TTC549 (cell line): Measurements from ENCODE around the gene ZBTB25.

Experiments
- FAIRE-seq: peaks from 2 replicates; lab custom pipeline; 2012; peaks lifted over from hg19 to GRCh38; lab: Jason Lieb, UNC

Gene ZBTB25

DNA sequence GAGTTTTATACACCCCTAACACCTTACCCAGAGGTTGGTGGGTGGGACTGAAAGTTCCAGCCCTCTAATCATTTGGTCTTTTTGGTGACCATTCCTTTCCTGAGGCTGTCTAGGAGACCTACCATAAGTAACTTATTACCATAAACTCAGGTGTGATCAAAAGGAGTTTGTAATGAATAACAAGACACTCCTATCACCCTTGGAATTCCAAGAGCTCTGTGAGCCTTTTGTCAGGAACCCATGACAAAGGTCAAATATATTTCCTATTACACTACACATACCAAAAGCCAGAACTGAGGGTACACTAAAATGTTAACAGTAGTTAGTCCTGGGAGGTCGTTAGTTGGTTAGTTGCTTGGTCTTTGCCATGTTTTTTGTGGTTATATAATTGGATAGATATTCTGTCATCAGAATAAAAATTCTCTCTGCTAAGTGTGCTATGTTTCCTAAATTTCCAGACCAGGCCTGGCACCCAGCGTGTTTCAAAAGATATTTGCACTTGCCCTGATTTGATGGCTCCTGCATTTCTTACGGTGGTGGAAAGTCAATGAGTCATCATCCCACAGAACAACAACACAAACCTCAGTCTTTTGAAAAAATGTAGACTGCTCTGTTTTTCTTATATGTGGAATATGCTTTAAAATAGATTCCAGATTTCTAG lies 65.3 kb downstream of the ZBTB25 start:
- FAIRE-seq, result no peak

DNA sequence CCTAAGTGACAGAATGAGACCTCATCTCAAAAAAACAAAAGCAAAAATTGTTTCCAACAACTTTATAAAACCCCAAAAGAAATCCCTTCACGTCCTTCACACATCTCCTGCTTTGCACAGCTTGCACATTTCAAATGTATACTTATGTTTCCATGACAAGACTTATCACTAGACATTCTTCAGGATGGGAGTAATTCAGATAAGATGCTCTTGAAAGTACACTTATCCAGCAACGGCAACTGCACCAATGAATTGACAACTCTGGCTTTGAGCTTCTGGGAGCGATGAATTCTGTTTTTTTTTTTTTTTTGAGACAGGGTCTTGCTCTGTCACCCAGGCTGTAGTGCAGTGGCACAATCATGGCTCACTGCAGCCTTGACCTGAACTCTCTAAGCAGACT lies 69.1 kb downstream of the ZBTB25 start:
- FAIRE-seq, result no peak

DNA sequence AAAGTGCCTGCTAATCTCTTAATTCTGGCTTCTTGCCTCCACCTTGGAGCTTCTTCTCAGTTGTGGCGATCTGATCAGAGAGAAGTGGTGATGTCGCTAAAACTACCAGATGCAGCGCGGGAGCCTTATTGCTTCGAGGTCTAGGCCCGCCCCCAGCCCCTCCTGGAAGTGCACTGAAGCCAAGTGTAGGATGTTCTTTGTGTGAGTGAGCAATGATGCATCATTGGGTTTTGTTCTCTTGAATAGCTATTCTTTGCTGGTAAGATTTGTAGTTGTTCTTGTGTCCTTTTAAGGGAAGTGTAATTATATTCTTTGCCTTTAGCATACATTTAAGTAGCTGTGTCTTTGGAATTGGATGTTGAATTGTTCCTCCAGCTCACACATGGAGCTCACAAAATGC lies 79.7 kb downstream of the ZBTB25 start:
- no peak for FAIRE-seq

DNA sequence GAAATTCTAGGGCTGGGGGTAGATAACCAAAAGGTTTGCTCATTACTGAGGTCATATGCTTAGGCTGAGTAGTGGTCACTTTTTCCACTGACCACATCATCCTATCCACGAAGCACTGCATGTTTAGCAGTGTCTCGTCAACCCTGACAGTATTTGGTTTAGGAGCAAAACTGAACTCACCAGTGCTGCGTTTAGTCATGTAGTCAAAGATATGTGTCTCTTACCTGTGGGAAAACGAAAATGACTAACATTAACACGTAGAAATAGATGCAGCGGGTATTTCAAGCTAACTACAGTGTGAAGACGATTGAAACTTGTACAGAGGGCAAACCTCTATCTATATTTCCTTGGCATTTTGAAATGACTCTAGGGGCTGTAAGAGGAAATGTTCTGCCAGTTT lies 80.9 kb downstream of the ZBTB25 start:
- no peak for FAIRE-seq

DNA sequence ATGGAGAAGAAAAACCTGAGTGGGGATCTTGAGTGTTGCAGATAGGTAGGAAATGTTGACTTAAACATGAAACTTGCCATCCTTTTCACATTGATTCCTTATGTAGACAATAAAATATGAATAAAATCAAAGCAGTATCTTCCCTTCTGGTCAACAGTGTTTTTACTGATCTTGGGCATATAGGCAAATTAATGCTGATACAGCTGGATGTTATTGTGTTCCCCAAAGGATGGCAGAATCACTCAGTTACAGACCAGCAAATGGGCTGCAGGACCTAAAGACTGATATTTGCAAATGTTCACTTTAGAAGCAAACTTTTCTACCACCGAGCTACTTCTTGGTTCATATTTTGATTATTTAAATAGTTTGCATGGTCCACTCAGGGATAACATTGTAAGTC lies 81.6 kb downstream of the ZBTB25 start:
- no peak for FAIRE-seq

DNA sequence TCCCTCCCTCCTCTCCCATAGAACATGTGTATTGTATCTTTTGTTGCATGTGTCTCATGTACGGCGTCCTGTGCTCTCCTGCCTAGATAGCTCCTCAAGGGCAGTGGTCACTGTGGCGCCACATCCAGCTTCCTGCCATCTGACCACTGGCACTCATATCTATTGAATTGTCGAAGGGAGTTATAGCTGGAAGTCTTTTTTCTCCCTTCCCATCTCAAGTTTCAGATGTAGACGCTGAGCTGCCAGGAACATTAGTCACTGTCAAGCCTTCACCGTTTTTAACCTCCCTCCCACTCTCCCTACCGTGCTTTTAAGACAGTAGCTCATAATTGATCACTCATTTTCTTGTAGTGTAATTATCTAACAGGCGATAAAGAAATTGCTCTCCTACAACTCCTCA lies 82.5 kb downstream of the ZBTB25 start:
- no peak for FAIRE-seq

DNA sequence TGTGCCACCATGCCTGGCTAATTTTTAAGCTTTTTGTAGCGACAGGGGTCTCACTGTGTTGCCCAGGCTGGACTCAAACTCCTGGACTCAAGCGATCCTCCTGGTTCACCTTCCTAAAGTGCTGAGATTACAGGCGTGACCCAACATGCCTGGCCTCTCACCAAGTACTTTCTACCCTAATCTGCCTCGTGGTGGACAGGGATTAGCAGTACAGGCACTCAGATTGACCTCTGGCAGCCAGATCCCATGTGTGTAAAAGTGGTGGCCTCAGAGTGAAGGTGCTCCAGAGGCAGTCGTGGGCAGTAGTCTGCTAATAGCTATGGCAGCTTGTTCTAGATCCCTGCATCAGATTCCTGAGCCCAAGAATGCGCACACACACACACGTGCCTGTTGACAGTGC lies 84.6 kb downstream of the ZBTB25 start:
- no peak for FAIRE-seq

DNA sequence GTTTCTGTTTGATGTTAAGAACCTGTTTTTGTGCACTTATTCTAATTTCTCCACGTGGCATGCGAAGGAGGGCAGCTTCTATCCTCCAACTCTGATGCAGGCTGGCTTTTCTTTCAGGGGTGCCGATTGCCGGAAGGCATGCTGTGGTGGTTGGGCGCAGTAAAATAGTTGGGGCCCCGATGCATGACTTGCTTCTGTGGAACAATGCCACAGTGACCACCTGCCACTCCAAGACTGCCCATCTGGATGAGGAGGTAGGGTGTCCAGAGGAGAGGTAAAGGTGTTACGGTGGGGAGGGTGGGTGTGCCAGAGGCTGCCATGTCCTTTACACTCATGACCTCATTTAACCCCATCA lies 85.9 kb downstream of the ZBTB25 start:
- FAIRE-seq, result no peak

DNA sequence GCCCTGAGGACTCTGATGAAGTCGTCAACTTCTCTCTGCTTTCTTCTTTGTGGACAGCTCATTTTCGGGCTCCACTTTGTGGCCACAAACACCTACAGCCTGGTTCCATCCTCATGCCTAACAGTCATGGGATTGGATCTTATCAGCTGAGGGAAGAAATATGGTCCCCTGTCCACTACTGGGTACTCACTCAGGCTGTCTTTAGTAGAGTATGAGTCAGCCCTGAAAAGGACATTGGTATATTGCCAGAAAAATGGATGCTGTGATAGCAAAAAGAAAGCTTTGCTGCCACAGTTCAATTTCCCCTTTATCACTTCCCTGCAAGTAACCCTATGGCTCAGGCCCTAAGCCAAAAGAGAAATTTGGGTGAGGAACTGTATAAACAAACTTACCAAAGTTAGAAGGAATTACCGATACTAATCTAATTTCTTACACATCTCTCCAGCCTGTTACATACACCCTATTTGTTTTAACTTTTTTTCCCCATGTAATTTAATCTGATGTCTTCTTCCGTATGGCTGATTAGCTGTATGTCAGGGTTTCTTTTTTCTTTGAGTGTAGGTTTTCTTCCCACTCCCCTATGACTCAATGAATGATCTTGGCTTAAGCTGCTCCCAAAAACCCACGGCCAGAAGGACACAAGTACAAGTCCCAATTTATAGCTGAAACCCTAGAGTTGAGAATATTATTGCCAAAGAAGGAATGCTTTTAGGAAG lies 86.4 kb downstream of the ZBTB25 start:
- FAIRE-seq, result no peak

DNA sequence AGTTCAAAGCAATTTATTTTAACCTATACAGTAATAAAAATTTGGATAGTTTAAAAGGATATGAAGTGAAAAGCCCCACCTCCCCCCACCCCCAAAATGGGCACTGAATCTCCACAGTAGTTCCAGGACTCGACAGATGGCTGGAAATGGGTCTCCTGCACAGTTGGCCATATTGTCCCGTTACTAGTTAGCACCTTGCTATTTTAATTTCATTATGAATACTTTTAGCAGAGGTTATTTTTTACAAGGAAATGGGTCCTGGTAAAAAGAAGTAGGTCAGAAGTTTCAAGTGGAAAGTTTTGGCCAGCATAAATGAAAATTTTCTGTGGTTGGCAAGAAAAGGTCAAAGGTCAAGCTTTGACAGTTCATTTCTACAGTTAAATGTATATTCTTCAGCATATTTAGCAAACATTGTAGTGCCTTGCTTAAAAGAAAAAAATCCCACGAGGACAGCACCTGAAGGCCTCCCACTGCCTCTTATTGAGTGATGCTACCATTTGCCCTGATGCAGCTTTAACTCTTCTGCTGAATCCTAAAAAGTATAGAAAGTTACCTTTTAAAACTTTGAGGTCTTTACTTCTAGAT lies 87.2 kb downstream of the ZBTB25 start:
- FAIRE-seq, result no peak

DNA sequence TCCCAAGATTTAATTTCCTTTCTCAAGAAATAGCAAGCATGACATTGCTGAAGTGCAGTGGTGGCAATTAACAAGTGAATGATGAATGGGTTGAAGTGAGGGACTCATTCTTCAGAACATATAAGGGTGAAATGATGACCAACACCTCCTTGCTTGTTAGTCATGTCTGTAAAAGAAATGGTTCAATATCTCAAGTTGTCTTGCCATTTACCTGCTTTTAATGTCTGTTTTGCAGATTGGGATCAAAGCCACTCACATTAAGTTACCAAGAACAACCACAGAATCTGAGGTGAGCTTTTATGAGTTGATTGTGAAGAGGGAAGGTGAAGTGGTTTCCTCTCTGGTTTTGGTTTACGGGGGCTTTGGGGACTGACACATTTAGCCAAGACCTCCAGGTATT lies 91.4 kb downstream of the ZBTB25 start:
- FAIRE-seq, result no peak

DNA sequence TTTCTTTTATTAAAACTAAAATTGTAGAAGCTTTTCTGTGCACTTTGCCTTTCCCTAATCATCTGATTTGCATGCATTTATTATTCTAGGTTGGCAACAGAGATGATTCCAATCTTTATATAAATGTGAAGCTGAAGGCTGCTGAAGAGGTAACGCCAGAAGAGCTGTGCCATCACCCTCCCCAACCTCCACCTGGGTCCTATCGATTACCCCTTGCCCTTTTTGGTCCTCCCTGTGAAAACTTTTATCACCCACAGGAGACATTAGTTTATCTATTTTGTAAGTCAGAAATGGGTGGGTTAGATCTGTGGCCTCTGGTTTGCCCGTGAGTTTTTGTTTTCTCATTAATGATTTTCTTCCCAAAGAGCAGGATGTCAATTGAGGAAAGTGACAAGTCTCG lies 92.6 kb downstream of the ZBTB25 start:
- FAIRE-seq, result no peak

DNA sequence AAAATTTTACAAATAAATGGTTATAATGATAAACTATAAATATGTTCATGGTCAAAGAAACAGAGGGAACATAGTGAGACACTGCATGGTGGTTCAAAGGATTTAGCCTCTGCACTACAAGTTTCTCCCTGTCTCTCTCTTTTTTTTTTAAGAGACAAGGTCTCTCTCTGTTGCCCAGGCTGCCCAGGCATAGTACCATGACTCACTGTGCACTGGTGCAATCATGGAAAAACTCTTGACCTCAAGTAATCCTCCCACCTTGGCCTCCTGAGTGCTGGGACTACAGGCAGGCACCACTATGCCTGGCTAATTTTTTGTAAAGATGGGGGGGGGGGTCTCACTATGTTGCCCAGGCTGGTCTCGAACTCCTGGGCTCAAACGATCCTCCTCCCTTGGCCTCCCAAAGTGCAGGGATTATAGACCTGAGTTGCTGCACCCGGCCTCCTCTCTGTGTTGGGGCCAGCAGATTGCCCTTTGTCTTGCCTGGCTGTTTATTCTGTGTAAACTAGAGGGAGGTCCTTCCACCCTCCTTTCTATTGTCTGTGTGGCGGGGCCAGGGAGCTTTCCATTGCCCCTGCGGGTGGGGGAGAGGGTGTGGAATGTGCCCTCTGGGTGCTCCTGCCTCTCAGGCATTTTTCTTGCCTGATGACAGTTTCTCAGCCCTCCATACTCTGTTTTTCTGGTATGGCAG lies 93.4 kb downstream of the ZBTB25 start:
- FAIRE-seq, result no peak

DNA sequence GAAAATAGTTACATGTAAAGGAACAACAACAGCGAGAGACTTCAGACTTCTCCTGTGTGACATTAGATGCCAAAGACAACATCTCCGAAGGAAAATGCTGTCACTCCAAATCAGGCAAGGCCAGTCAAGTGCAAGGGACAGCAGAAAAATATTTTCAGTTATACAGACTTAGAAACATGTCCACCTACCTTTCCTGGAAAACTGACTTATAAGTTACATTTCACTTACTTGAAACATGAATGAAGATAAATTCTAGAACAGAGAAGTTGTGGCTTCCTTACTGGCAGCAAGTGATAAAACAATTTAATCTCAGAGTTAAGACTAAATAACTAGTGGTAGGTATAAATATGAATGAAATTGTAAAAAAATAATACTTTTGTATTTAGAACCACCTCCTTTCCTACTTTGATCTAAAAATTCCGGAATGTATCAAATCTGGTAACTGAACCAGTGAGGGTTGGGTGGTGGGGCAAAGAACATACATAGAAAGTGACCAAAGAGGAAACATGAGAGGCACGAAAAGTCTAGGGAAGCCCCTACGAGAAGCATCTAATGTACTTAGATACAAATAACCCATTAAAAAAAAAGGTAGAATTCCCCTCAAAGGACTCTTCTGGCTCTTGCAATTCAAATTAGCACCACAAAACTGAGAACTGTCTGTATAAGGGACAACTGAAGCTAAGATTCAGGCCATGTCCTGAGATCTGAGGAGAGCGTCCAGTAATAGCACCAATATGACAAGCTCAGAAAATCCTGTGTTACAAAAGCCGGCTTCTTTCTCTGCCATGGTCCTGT lies 94.3 kb downstream of the ZBTB25 start:
- FAIRE-seq, result no peak

DNA sequence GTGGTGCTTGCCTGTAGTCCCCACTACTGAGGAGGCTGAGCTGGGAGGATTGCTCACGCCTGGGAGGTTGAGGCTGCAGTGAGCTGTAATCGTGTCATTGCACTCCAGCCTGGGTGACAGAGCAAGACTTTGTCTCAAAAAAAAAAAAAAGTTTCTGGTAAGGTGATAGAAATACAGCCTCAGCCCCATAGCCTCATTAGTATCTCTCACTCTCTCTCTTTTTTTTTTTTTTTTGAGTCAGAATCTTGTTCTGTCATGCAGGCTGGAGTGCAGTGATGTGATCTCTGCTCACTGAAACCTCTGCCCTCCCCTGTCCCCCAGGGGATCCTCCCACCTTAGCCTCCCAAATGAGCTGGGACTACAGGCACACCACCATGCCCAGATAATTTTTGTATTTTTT lies 96.3 kb downstream of the ZBTB25 start:
- FAIRE-seq, result no peak

DNA sequence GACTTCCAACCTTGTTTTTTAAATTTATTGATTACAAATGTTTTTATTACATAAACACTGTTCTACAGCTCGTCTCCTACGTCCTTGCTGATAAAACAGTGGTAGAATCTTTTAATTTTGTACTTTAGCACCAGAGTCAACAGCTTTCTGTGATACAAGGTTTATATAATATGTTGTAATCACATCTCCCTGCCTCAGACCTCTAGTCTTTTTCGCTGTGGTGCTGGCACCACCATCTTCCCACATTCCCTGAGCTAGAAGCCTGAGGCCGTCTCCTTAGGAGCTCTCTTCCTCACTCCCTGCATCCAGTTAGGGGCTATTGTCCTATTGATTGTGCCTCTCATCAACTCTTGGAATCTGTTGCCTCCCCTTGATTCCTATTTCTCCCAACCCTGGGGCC lies 98.3 kb downstream of the ZBTB25 start:
- no peak for FAIRE-seq

DNA sequence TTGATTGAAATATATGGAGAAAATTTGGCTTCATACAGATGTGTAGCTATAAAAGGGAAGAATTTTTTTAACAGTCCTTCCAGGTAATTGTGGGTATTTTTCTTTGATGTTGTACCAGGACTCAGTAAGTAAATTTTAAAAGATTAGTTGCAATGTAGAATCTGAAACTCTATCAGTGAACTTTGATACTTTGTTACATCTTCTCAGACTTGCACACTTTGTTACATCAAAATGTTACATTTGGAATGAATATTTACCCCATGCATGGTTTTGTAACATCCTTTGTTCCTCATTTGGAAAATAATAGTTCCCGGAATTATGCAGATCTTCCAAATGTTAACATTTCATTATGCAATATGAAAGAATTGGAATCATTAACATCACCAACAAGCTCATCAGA lies 101.7 kb downstream of the ZBTB25 start:
- FAIRE-seq, result no peak

DNA sequence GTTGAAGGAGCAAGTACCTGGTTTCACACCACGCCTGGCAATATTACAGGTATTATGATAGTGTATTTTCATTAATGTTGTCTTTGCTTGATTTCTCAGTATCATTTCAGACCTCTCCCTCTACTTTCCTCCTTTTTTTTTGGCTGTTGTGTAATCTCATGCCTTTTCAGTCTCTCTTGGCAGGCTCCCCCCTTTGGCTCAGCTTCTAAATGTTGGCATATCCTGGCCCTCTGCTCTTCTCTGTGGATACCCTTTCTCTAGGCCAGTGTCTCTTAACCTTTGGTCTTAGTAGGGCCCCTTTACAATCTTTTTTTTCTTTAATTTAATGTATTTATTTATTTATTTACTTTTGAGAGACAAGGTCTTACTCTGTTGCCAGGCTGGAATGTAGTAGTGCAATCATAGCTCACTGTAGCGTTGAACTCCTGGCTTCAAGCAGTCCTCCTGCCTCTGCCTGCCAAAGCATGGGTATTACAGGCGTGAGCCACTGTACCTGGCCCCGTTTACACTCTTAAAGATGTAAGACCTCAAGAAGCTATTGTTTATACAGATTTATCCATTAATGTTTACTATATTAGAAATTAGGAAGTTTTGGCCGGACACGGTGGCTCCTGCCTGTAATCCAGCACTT lies 102.7 kb downstream of the ZBTB25 start:
- FAIRE-seq, result no peak
